Astrocyte of the cerebellum (primary cell): Measurements from ENCODE around the gene KRT1.

Experiments
- DNase-seq: peaks from one replicate; pipeline ENCODE4 v3.0.0-alpha.2; 2011; ENCODE audit warnings: low read depth
- H3K4me3 ChIP-seq: 2 replicates; pipeline ENCODE4 v1.5.1; 2011; ENCODE audit warnings: mild to moderate bottlenecking, low read depth, low read length, moderate library complexity
- in situ Hi-C: cut with HindIII; loops from 2 replicates; pipeline ENCODE4 v1.10.0; 2017; ENCODE audit warnings: low sequenced_read_pairs
- TF ChIP-seq, protein P1 (sequence below): IDR thresholded peaks from 2 replicates; pipeline ENCODE4 v1.5.1; 2012; ENCODE audit warnings: low read length, low read depth, moderate library complexity, mild to moderate bottlenecking; ENCODE audit errors: missing control alignments

KRT1 gene

DNA sequence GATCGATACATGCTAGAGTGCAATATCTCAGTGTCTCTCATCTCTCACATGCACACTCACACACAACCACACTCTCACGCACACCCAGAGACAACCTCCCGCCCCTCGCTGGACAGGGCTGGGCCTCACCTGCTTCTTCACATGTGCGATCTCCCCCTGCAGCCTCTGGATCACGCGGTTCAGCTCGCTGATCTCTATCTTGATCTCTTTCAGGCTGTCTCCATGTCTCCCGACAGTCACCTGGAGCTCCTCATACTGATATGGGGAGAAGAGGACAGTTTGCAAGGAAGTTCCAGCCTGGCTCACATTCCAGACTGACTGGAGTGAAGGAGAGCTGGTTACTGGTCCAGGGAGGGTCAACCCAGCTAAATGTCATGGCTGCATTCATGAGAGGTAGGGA, 32.6 kb downstream of the KRT1 start:
- in situ Hi-C loops: loop anchor here (5.0 kb wide), 1 partner anchor 70 kb away; no protein-coding TSS in a partner anchor
- no peak for DNase-seq
- H3K4me3 ChIP-seq: no peak overlapping the region
- TF ChIP-seq, protein P1, sequence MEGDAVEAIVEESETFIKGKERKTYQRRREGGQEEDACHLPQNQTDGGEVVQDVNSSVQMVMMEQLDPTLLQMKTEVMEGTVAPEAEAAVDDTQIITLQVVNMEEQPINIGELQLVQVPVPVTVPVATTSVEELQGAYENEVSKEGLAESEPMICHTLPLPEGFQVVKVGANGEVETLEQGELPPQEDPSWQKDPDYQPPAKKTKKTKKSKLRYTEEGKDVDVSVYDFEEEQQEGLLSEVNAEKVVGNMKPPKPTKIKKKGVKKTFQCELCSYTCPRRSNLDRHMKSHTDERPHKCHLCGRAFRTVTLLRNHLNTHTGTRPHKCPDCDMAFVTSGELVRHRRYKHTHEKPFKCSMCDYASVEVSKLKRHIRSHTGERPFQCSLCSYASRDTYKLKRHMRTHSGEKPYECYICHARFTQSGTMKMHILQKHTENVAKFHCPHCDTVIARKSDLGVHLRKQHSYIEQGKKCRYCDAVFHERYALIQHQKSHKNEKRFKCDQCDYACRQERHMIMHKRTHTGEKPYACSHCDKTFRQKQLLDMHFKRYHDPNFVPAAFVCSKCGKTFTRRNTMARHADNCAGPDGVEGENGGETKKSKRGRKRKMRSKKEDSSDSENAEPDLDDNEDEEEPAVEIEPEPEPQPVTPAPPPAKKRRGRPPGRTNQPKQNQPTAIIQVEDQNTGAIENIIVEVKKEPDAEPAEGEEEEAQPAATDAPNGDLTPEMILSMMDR: no peak

DNA sequence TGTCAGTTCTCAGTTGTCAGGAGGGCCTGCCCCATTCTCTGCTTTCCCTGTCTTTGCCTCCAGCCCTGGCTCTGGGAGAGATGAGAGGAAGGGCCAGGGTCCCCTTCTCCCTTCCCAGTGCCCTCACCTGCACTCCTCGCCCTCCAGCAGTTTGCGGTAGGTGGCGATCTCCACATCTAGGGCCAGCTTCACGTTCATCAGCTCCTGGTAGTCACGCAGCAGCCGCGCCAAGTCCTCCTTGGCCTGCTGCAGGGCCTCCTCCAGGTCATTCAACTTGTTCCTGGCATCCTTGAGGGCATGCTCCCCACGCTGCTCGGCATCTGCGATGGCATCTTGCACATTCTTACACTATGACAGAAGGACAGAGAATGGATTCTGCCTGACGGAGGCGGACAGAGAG, 33.6 kb downstream of the KRT1 start:
- H3K4me3 ChIP-seq: no peak overlapping the region
- in situ Hi-C loops: loop anchor here (5.0 kb wide), 1 partner anchor 71 kb away; no protein-coding TSS in a partner anchor
- no peak for DNase-seq
- TF ChIP-seq, protein P1: no peak

DNA sequence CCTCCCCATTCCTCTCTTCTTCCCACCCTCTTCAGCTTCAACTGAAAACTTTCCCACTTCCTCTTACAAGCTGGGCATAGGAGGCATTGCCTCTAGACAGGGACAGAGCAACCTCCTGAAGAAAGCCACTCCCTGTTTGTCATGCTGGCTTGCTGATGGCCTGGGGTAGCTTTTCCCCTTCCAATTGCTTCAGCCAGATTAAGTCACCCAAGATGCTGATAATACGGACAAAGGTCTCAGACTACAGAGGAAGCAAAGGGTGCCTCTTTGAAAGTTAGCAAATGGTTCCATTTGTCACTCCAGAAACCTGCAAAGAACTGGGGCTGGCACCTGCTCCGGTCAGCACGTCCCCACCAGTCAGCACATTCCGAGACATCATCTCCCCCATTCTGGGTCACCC, 34.2 kb downstream of the KRT1 start:
- H3K4me3 ChIP-seq: no peak overlapping the region
- in situ Hi-C loops: loop anchor here (5.0 kb wide), 1 partner anchor 71 kb away; no protein-coding TSS in a partner anchor
- no peak for DNase-seq
- TF ChIP-seq, protein P1: no peak

DNA sequence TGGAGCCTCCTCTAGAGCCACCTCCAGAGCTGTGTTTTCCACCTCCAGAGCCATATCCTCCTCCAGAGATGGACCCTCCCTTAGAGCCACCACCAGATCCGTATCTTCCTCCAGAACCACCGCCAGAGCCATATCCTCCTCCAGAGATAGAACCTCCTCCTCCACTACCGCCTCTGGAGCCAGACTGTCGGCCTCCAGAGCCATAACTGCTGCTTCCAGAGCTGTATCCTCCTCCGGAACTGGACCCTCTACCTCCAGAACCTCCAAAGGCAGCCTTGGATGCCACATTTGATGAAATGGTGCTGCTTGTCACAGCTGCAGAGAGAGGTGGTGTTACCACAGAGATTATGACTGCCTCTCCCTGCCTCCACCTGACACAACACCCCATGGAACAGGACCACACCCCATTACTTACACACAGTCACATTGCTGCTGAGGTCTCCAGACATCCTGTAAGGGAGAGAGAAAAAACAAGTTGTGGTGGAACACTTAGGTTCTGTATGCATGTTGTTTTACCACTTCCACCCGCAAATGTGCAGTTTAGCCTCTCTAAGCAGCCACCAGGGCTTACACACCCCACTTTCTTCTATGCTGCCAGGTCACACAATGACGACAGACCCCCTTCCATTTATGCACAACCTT, 35.0 kb downstream of the KRT1 start:
- TF ChIP-seq, protein P1: no peak
- no peak for DNase-seq
- in situ Hi-C loops: loop anchor here (5.0 kb wide), 1 partner anchor 72 kb away; no protein-coding TSS in a partner anchor
- no peak overlapping the region for H3K4me3 ChIP-seq

DNA sequence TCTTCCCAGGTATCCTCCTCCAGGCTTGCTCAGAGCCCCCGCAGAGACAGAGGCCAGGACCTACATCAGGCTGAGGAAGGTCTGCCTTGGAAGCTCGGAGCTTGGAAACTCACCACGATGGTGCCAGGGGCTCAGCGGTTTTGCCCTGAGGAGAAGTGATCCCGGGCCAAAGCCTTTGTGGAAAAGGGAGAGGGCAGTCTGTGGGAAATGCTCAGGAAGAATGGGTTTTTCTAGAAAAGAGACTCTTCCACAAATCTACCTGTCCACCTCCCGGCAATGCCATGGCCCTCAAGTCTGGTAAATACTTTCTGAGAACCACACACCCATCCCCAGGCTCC, 36.2 kb downstream of the KRT1 start:
- in situ Hi-C loops: no loop called here
- no peak overlapping the region for H3K4me3 ChIP-seq
- TF ChIP-seq, protein P1: no peak
- no peak for DNase-seq

DNA sequence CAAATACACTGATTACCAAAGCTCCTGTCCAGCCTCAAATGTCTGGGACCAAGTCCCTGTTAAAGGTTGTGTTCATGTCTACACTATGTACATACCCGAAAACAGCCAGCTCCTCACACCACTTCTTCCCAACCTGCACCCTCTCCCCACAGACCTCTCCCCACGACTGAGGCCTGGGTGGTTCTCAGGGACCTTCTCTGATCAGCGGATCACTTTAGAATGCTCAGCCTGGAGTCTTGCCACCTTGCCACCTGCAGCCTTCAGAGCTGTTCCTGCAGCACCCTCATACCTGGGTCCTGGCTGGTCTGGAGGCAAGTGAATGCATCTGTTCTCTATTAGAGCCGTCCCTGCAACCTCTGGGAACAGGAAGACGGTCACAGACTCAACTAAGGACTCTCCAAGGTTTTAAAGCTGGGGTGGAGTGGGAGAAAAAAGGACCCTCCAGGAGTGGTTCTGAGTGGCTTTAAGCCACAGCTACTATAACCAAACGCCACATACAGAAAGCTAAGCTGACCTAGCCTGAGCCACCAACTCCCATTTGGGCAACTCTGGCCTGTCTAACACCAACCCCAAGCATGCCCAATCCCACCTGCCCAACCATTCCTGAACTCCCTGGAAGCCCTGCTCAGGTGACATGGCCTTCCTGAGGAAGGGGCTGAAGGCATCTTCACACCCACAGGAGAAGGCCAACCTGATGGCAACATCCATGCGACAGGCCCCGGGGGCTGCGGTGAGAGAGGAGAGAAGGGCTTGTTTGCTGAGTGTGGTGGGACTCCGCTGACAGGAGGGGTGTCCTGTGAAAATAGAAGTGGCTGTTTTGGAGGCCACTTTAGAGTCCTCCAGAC, 36.8 kb downstream of the KRT1 start:
- in situ Hi-C loops: no loop called here
- H3K4me3 ChIP-seq: no peak overlapping the region
- DNase-seq: no peak
- TF ChIP-seq, protein P1: no peak
